Measurements from ENCODE around the gene PCBP2. TPM values are rescaled to one million over a fixed set of nuclear protein-coding genes. Genes with fewer than 3 reads are reported as not detected.

PCBP2 gene
- total RNA-seq, 4 donors from 2014 or later: 622 to 768 (median 702) TPM

- TF ChIP-seq CTCF (IDR thresholded peaks at IDR 0.05; ENCODE audit: low read depth): no peak
These were observed 66.5 kb downstream of the PCBP2 start for GRCh38 chr12:53518381-53518780.

- no peak for TF ChIP-seq CTCF (IDR thresholded peaks at IDR 0.05; ENCODE audit: low read depth)
These were observed 71.2 kb downstream of the PCBP2 start for GRCh38 chr12:53523131-53523530.

GRCh38 chr12:53524476-53524875, 72.6 kb downstream of the PCBP2 start:
- TF ChIP-seq CTCF (IDR thresholded peaks at IDR 0.05; ENCODE audit: low read depth): no peak

- TF ChIP-seq CTCF (IDR thresholded peaks at IDR 0.05; ENCODE audit: low read depth): no peak
These were observed 78.2 kb downstream of the PCBP2 start for GRCh38 chr12:53530061-53530460.

Small RNA genes within 50 kb of the gene (small RNA-seq; reads per million reads assigned to genes)
- not detected for gene AC023509.3

Other genes with a start within 250 kb of the PCBP2 start
- gene ITGB7, start 244.9 kb upstream of the PCBP2 start, total RNA-seq: 1 to 10 TPM in 3 of 4 donors, under 1 TPM in 1; 0.49 to 8.1 (median 3.0) TPM
- 10 to 100 TPM in 3 of 4 donors, 1 to 10 TPM in 1; 4.2 to 14.1 (median 10.9) TPM for gene RARG, start 219.9 kb upstream of the PCBP2 start, total RNA-seq
- gene ESPL1, start 183.8 kb upstream of the PCBP2 start, total RNA-seq: 1 to 10 TPM in 2 of 4 donors, under 1 TPM in 1, not detected in 1; 0.38 to 2.4 (median 2.0) TPM
- 100 to 1,000 TPM; 523 to 856 (median 791) TPM for gene PFDN5, start 156.6 kb upstream of the PCBP2 start, total RNA-seq
- gene MYG1, start 152.4 kb upstream of the PCBP2 start, total RNA-seq: 10 to 100 TPM; 26.7 to 46.5 (median 40.7) TPM
- 10 to 100 TPM; 30.3 to 56.9 (median 35.0) TPM for gene AAAS, start 130.5 kb upstream of the PCBP2 start, total RNA-seq
- not detected for gene SP7, start 115.7 kb upstream of the PCBP2 start, total RNA-seq
- gene SP1, start 71.9 kb upstream of the PCBP2 start, total RNA-seq: 10 to 100 TPM; 53.0 to 81.8 (median 72.7) TPM
- gene AMHR2, start 28.2 kb upstream of the PCBP2 start, total RNA-seq: under 1 TPM in 1 of 4 donors, not detected in 3; 0.22 TPM
- 10 to 100 TPM; 57.7 to 83.1 (median 71.0) TPM for gene PRR13, start 10.4 kb upstream of the PCBP2 start, total RNA-seq
- gene MAP3K12, start 47.4 kb downstream of the PCBP2 start, total RNA-seq: 10 to 100 TPM in 3 of 4 donors, 1 to 10 TPM in 1; 5.1 to 30.7 (median 24.6) TPM
- 10 to 100 TPM; 16.0 to 27.1 (median 22.7) TPM for gene TARBP2, start 49.2 kb downstream of the PCBP2 start, total RNA-seq
- gene NPFF, start 55.4 kb downstream of the PCBP2 start, total RNA-seq: not detected
- 10 to 100 TPM; 32.0 to 49.7 (median 43.7) TPM for gene ATF7, start 174.3 kb downstream of the PCBP2 start, total RNA-seq
- gene ATP5MC2, start 224.0 kb downstream of the PCBP2 start, total RNA-seq: 100 to 1,000 TPM; 156 to 327 (median 249) TPM

Data from subcutaneous adipose tissue (tissue), 4 donors.